ENCODE results near the gene RDH16.

DNA sequence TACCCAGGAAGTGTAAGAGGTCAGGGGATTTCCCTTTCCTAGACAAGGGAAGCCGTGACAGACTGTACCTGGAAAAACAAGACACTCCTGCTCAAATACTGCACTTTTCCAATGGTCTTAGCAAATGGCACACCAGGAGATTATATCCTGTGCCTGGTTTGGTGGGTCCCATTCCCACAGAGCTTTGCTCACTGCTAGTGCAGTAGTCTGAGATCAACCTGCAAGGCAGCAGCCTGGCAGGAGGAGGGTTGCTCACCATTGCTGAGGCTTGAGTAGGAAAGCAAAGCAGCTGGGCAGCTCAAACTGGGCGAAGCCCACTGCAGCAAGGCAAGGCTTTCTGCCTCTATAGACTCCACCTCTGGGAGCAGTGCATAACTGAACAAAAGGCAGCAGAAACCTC lies 1.0 kb upstream of the RDH16 start:
- TF ChIP-seq, protein P1, sequence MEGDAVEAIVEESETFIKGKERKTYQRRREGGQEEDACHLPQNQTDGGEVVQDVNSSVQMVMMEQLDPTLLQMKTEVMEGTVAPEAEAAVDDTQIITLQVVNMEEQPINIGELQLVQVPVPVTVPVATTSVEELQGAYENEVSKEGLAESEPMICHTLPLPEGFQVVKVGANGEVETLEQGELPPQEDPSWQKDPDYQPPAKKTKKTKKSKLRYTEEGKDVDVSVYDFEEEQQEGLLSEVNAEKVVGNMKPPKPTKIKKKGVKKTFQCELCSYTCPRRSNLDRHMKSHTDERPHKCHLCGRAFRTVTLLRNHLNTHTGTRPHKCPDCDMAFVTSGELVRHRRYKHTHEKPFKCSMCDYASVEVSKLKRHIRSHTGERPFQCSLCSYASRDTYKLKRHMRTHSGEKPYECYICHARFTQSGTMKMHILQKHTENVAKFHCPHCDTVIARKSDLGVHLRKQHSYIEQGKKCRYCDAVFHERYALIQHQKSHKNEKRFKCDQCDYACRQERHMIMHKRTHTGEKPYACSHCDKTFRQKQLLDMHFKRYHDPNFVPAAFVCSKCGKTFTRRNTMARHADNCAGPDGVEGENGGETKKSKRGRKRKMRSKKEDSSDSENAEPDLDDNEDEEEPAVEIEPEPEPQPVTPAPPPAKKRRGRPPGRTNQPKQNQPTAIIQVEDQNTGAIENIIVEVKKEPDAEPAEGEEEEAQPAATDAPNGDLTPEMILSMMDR (conservative IDR thresholded peaks at IDR 0.05): no peak
- TF ChIP-seq ZFX (IDR thresholded peaks at IDR 0.05): no peak

All from C4-2B (cell line).